GM08714 (cell line): ENCODE data around the gene GAPT.
"Not testable (repeated sequence)": the region's sequence is repeated elsewhere in the genome, so short reads cannot be mapped to it uniquely, and the experiment has no call there.

Source experiments
- H3K4me3 ChIP-seq: fragments of 200-500 bp; sonication (Bioruptor generic); 2 replicates; pipeline ENCODE4 v1.5.1; 2014; ENCODE audit warnings: mild to moderate bottlenecking, low read length, inconsistent platforms
- ZNF274 ChIP-seq: IDR thresholded peaks from 2 replicates; pipeline ENCODE4 v1.6.1; 2012; ENCODE audit warnings: mild to moderate bottlenecking, low read depth, low read length

GAPT gene

GRCh38 chr5:58505971-58506640 is 14.9 kb downstream of the GAPT start:
- TF ChIP-seq ZNF274 = no peak
- H3K4me3 ChIP-seq = no peak overlapping the region

- no peak for TF ChIP-seq ZNF274
These were observed 16.5 kb downstream of the GAPT start for GRCh38 chr5:58507715-58508114.

GRCh38 chr5:58517198-58517597 is 26.0 kb downstream of the GAPT start:
- TF ChIP-seq ZNF274 = no peak
- no peak overlapping the region for H3K4me3 ChIP-seq

More at GRCh38 chr5:58507715-58508114, 16.5 kb downstream of the GAPT start:
- no peak overlapping the region for H3K4me3 ChIP-seq

- TF ChIP-seq ZNF274 = no peak
- H3K4me3 ChIP-seq = no peak overlapping the region
These were observed 32.7 kb downstream of the GAPT start for GRCh38 chr5:58523956-58524355.

- no peak for TF ChIP-seq ZNF274
- H3K4me3 ChIP-seq = no peak overlapping the region
These were observed 33.3 kb downstream of the GAPT start for GRCh38 chr5:58524571-58524970.

- no peak overlapping the region for H3K4me3 ChIP-seq
- TF ChIP-seq ZNF274 = no peak
These were observed 39.8 kb downstream of the GAPT start for GRCh38 chr5:58530942-58531490.

GRCh38 chr5:58541935-58542334 is 50.7 kb downstream of the GAPT start:
- not testable (repeated sequence) for H3K4me3 ChIP-seq

GRCh38 chr5:58542709-58543108 is 51.5 kb downstream of the GAPT start:
- H3K4me3 ChIP-seq = no peak overlapping the region
- no peak for TF ChIP-seq ZNF274

- no peak overlapping the region for H3K4me3 ChIP-seq
These were observed 52.5 kb downstream of the GAPT start for GRCh38 chr5:58543723-58544122.

GRCh38 chr5:58544195-58544594 is 53.0 kb downstream of the GAPT start:
- H3K4me3 ChIP-seq = no peak overlapping the region
- TF ChIP-seq ZNF274 = no peak

More at GRCh38 chr5:58543723-58544122, 52.5 kb downstream of the GAPT start:
- TF ChIP-seq ZNF274 = no peak

- no peak for TF ChIP-seq ZNF274
- H3K4me3 ChIP-seq = no peak overlapping the region
These were observed 53.7 kb downstream of the GAPT start for GRCh38 chr5:58544926-58545325.

- no peak for TF ChIP-seq ZNF274
- H3K4me3 ChIP-seq = no peak overlapping the region
These were observed 54.7 kb downstream of the GAPT start for GRCh38 chr5:58545912-58546311.
